HepG2 (cell line): Measurements from ENCODE around the gene CD72. TPM values are rescaled to one million over a fixed set of nuclear protein-coding genes. Genes with fewer than 3 reads are reported as not detected.

ENCODE experiments used
- ATF2 ChIP-seq: sonication (generic); formaldehyde crosslinking; IDR thresholded peaks from 2 replicates; pipeline ENCODE4 v1.4.0; 2020; ENCODE audit warnings: missing genetic modification reagents
- ETV5 ChIP-seq: IDR thresholded peaks from 2 replicates; pipeline ENCODE4 v1.6.1; 2018; ENCODE audit warnings: missing biosample characterization, missing genetic modification reagents, inconsistent platforms, borderline replicate concordance
- HMG20B ChIP-seq: conservative IDR thresholded peaks from 2 replicates; pipeline ENCODE4 v1.6.1; 2016; ENCODE audit warnings: missing genetic modification reagents, missing compliant biosample characterization
- MAX ChIP-seq: IDR thresholded peaks from 2 replicates; pipeline ENCODE4 v1.6.1; 2012; ENCODE audit warnings: inconsistent platforms
- NBN ChIP-seq: fragments of 450-650 bp; conservative IDR thresholded peaks from 2 replicates; pipeline ENCODE4 v1.6.1; 2017
- NFE2 ChIP-seq: sonication (generic); formaldehyde crosslinking; IDR thresholded peaks from 2 replicates; pipeline ENCODE4 v1.4.0; 2020; ENCODE audit warnings: missing genetic modification reagents
- PBX3 ChIP-seq: sonication (generic); formaldehyde crosslinking; IDR thresholded peaks from 2 replicates; pipeline ENCODE4 v1.8.1; 2023; ENCODE audit warnings: missing genetic modification reagents, inconsistent platforms, borderline replicate concordance
- RFXANK ChIP-seq: IDR thresholded peaks from 2 replicates; pipeline ENCODE4 v1.6.1; 2016
- SP1 ChIP-seq, 2 experiments: fragments of 450-650 bp in 1 of 2; sonication (generic) in 1 of 2; formaldehyde crosslinking in 1 of 2; IDR thresholded peaks; 2 replicates each; pipeline versions ENCODE4 v1.4.0 to v1.6.1; 2016 to 2020; ENCODE audit warnings: missing genetic modification reagents in 1 of 2
- YEATS2 ChIP-seq: sonication (generic); formaldehyde crosslinking; IDR thresholded peaks from 2 replicates; pipeline ENCODE4 v1.4.0; 2020; ENCODE audit warnings: missing genetic modification reagents, borderline replicate concordance
- ZBED4 ChIP-seq: sonication (generic); formaldehyde crosslinking; IDR thresholded peaks from 2 replicates; pipeline ENCODE4 v1.4.0; 2020; ENCODE audit warnings: missing genetic modification reagents, borderline replicate concordance
- ZKSCAN8 ChIP-seq: IDR thresholded peaks from 2 replicates; pipeline ENCODE4 v1.6.1; 2016; ENCODE audit warnings: borderline replicate concordance, missing genetic modification reagents, missing compliant biosample characterization
- ZNF138 ChIP-seq: sonication (generic); formaldehyde crosslinking; IDR thresholded peaks from 2 replicates; pipeline ENCODE4 v1.5.0; 2020; ENCODE audit warnings: mild to moderate bottlenecking, low read depth, missing genetic modification reagents
- ZNF292 ChIP-seq: sonication (generic); formaldehyde crosslinking; IDR thresholded peaks from 2 replicates; pipeline ENCODE4 v1.8.1; 2022; ENCODE audit warnings: mild to moderate bottlenecking, low read depth, missing genetic modification reagents, borderline replicate concordance
- ZNF484 ChIP-seq: sonication (generic); formaldehyde crosslinking; IDR thresholded peaks from 2 replicates; pipeline ENCODE4 v1.5.1; 2020; ENCODE audit warnings: mild to moderate bottlenecking, low read depth, missing genetic modification reagents, borderline replicate concordance
- ZNF496 ChIP-seq: sonication (generic); formaldehyde crosslinking; IDR thresholded peaks from 2 replicates; pipeline ENCODE4 v1.8.1; 2023; ENCODE audit warnings: mild to moderate bottlenecking, moderate library complexity, missing genetic modification reagents; ENCODE audit not compliant: insufficient replicate concordance
- ZNF580 ChIP-seq: IDR thresholded peaks from 2 replicates; pipeline ENCODE4 v1.6.1; 2016; ENCODE audit warnings: low read depth, borderline replicate concordance
- ZNF629 ChIP-seq: sonication (generic); formaldehyde crosslinking; conservative IDR thresholded peaks from 2 replicates; pipeline ENCODE4 v1.5.0; 2020; ENCODE audit warnings: missing genetic modification reagents
- ZSCAN12 ChIP-seq: sonication (generic); formaldehyde crosslinking; IDR thresholded peaks from 2 replicates; pipeline ENCODE4 v1.9.0; 2021; ENCODE audit warnings: mild to moderate bottlenecking, missing genetic modification reagents
- ZXDC ChIP-seq: sonication (generic); formaldehyde crosslinking; IDR thresholded peaks from 2 replicates; pipeline ENCODE4 v1.5.0; 2020; ENCODE audit warnings: mild to moderate bottlenecking, missing genetic modification reagents
- polyA plus RNA-seq, 8 experiments: library from polyadenylated mRNA; depleted of rRNA in 3 of 8; stranded (reverse) in 7 of 8; unstranded in 1 of 8; fragments of >200 nt; fragmentation: Illumina TruSeq in 4 of 8; extraction: Trizol in 4 of 8; gene quantifications; 2 replicates each; pipeline versions ENCODE4 v1.2.1 to v1.2.3, GENCODE V29; 2011 to 2016; ENCODE audit warnings: low read depth in 4 of 8, missing spikeins in 1 of 8, mixed read lengths in 1 of 8; ENCODE audit not compliant: insufficient read depth in 1 of 8
- total RNA-seq, 5 experiments: library from RNA; depleted of rRNA; stranded (reverse); fragments of >200 nt; fragmentation: Illumina TruSeq; extraction: Trizol; gene quantifications; 2 replicates each; pipeline ENCODE4 v1.2.3, GENCODE V29; 2016; ENCODE audit warnings: low read depth in 1 of 5

The CD72 gene
- total and polyA plus RNA-seq, 2 of the 13 experiments (the other 11 are each of a cell fraction or from before 2014, with no cell fraction given), result 0.18 to 1.1 TPM

GRCh38 chr9:35603986-35604577 lies 14.1 kb downstream of the CD72 start (continued):
- TF ChIP-seq ZNF138 (CRISPR knock-in tag), result no peak
- TF ChIP-seq ZNF496 (CRISPR knock-in tag), result no peak
- peak; percentile 85; the same call in 1 of the 2 replicates for TF ChIP-seq ATF2 (CRISPR knock-in tag)
- peak; percentile 87; the same call in 1 of the 2 replicates for TF ChIP-seq ZNF580
- peak; percentile 61; the same call in 1 of the 2 replicates for TF ChIP-seq ZNF292 (CRISPR knock-in tag)
- TF ChIP-seq RFXANK, result peak; percentile 92
- peak; percentile 84; the same call in 1 of the 2 replicates for TF ChIP-seq YEATS2 (CRISPR knock-in tag)
- no peak for TF ChIP-seq NBN
- no peak for TF ChIP-seq SP1 (IDR thresholded peaks at IDR 0.05)
- TF ChIP-seq SP1 (CRISPR knock-in tag; IDR thresholded peaks at IDR 0.05), result no peak; the same call in 1 of the 2 replicates
- no peak for TF ChIP-seq ZXDC
- no peak for TF ChIP-seq ZNF629 (CRISPR knock-in tag)
- TF ChIP-seq PBX3, result no peak
- peak; percentile 78; the same call in 1 of the 2 replicates for TF ChIP-seq ETV5
- TF ChIP-seq MAX, result peak; percentile 73
- no peak for TF ChIP-seq ZNF484 (CRISPR knock-in tag)
- no peak for TF ChIP-seq NFE2
- no peak for TF ChIP-seq ZSCAN12 (CRISPR knock-in tag)
- TF ChIP-seq HMG20B (CRISPR knock-in tag), result no peak; the same call in 1 of the 2 replicates
- TF ChIP-seq ZKSCAN8 (CRISPR knock-in tag), result peak; percentile 89
- TF ChIP-seq ZBED4, result peak; percentile 60; the same call in 1 of the 2 replicates
